Right atrium auricular region (tissue), 2 donors: Measurements from ENCODE around the gene ZNF620. TPM values are rescaled to one million over a fixed set of nuclear protein-coding genes. Genes with fewer than 3 reads are reported as not detected.
"Not testable (repeated sequence)": the region's sequence is repeated elsewhere in the genome, so short reads cannot be mapped to it uniquely, and the experiment has no call there.

ENCODE experiments used
- DNase-seq: peaks from one replicate; pipeline ENCODE4 v3.0.0-alpha.2; 2019; ENCODE audit warnings: low spot score
- H3K27ac ChIP-seq, 2 donors: fragments of 200-600 bp; sonication (generic); 1 replicate in 1 of 2; 2 replicates in 1 of 2; pipeline ENCODE4 v1.5.1; 2016 to 2019
- H3K27me3 ChIP-seq, 2 donors: fragments of 200-600 bp; sonication (generic); one replicate each; pipeline versions ENCODE4 v1.5.1 to v1.6.0; 2017 to 2019
- H3K36me3 ChIP-seq: fragments of 200-600 bp; sonication (generic); one replicate; pipeline ENCODE4 v1.5.1; 2016
- H3K4me1 ChIP-seq, 2 donors: fragments of 200-600 bp; sonication (generic); one replicate each; pipeline versions ENCODE4 v1.5.1 to v1.6.0; 2017 to 2019
- H3K4me3 ChIP-seq, 2 donors: fragments of 200-600 bp; sonication (generic); 1 replicate in 1 of 2; 2 replicates in 1 of 2; pipeline ENCODE4 v1.5.1; 2017 to 2019; ENCODE audit warnings: mild to moderate bottlenecking in 1 of 2, moderate library complexity in 1 of 2
- H3K9me3 ChIP-seq, 2 donors: fragments of 200-600 bp; sonication (generic); one replicate each; pipeline ENCODE4 v1.5.1; 2019
- total RNA-seq, 2 donors: library from RNA; depleted of rRNA; stranded (reverse); fragments of >200 nt; gene quantifications; one replicate each; pipeline ENCODE4 v1.1.0, GENCODE V29; 2016
- TF ChIP-seq, protein P1 (sequence below), 2 donors: fragments of 200-600 bp; sonication (generic); IDR thresholded peaks; one replicate each; pipeline ENCODE4 v1.5.1; 2019; ENCODE audit warnings: antibody characterized with exemption in 2 of 2

The ZNF620 gene
- total RNA-seq, 2 donors from 2014 or later = 2.0 to 3.6 TPM

- DNase-seq = no peak
- H3K4me1 ChIP-seq = no peaks in the 10 kb centered on the region
- TF ChIP-seq, protein P1, sequence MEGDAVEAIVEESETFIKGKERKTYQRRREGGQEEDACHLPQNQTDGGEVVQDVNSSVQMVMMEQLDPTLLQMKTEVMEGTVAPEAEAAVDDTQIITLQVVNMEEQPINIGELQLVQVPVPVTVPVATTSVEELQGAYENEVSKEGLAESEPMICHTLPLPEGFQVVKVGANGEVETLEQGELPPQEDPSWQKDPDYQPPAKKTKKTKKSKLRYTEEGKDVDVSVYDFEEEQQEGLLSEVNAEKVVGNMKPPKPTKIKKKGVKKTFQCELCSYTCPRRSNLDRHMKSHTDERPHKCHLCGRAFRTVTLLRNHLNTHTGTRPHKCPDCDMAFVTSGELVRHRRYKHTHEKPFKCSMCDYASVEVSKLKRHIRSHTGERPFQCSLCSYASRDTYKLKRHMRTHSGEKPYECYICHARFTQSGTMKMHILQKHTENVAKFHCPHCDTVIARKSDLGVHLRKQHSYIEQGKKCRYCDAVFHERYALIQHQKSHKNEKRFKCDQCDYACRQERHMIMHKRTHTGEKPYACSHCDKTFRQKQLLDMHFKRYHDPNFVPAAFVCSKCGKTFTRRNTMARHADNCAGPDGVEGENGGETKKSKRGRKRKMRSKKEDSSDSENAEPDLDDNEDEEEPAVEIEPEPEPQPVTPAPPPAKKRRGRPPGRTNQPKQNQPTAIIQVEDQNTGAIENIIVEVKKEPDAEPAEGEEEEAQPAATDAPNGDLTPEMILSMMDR (IDR thresholded peaks at IDR 0.05) = no peak
- H3K27ac ChIP-seq = no peak overlapping the region
- no peaks in the 10 kb centered on the region for H3K27me3 ChIP-seq
- no peak overlapping the region for H3K4me3 ChIP-seq
- peaks cover 72% of the 10 kb centered on the region for H3K36me3 ChIP-seq
- H3K9me3 ChIP-seq = peaks cover 0 to 30% of the 10 kb centered on the region in 2 donors
These were observed 28.4 kb downstream of the ZNF620 start for GRCh38 chr3:40534283-40534682.

GRCh38 chr3:40546816-40547215 lies 41.0 kb downstream of the ZNF620 start:
- DNase-seq = no peak
- H3K27me3 ChIP-seq = no peaks in the 10 kb centered on the region
- H3K4me3 ChIP-seq = no peak overlapping the region
- H3K4me1 ChIP-seq = no peaks in the 10 kb centered on the region
- H3K36me3 ChIP-seq = no peaks in the 10 kb centered on the region
- no peaks in the 10 kb centered on the region for H3K9me3 ChIP-seq
- TF ChIP-seq, protein P1 (IDR thresholded peaks at IDR 0.05) = no peak
- H3K27ac ChIP-seq = no peak overlapping the region

DNA sequence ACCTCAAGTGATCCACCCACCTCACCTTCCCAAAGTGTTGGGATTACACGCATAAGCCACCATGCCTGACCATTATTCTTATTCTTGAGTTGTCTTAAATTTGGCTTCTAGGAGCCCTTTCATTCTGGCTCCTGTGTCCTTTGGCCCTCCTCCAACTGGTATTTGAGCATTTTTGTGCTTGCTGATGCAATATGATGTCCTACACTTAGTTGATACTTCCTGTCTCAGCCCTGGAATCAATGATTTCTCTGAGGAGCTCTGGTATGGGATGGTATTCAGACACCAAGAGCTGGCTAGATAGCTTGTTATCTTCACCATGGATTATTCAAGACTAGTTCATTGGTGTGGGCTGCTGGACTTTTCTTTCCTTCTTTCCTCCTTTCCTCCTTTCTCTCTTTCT lies 44.3 kb downstream of the ZNF620 start:
- no peak for DNase-seq
- no peaks in the 10 kb centered on the region for H3K9me3 ChIP-seq
- H3K27ac ChIP-seq = no peak overlapping the region
- H3K36me3 ChIP-seq = no peaks in the 10 kb centered on the region
- H3K27me3 ChIP-seq = no peaks in the 10 kb centered on the region
- no peak overlapping the region for H3K4me3 ChIP-seq
- TF ChIP-seq, protein P1 (IDR thresholded peaks at IDR 0.05) = no peak
- H3K4me1 ChIP-seq = no peaks in the 10 kb centered on the region

DNA sequence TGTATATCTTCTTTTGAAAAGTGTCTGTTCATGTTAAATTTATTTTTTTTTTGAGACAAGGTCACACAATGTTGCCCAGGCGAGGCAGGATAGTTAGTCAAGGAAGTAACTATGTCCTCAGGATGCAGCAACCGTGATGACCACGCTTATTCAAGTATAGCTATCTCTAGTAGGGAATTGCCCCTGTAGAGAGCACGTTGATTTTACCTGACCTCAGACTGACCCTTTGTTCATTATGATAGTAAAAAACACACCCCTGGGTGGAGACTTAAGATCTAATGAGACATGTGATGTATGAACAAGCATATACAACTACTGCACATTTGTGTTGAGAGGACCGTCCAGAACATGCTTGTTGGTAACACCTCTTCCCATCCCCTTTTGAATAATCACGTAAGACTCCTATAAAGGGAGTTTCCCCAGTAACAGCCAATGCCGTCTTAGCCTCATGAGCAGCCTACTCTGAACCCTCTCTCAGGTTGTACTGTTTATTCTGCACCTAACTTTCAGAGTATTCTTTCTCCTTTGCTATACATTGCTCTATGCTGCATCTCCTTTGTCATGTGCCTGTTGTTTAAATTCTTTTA lies 51.8 kb downstream of the ZNF620 start:
- no peaks in the 10 kb centered on the region for H3K27me3 ChIP-seq
- no peak for DNase-seq
- no peak overlapping the region for H3K27ac ChIP-seq
- H3K4me3 ChIP-seq = no peak overlapping the region
- TF ChIP-seq, protein P1 (IDR thresholded peaks at IDR 0.05) = no peak
- no peaks in the 10 kb centered on the region for H3K9me3 ChIP-seq
- H3K4me1 ChIP-seq = no peaks in the 10 kb centered on the region
- H3K36me3 ChIP-seq = no peaks in the 10 kb centered on the region

DNA sequence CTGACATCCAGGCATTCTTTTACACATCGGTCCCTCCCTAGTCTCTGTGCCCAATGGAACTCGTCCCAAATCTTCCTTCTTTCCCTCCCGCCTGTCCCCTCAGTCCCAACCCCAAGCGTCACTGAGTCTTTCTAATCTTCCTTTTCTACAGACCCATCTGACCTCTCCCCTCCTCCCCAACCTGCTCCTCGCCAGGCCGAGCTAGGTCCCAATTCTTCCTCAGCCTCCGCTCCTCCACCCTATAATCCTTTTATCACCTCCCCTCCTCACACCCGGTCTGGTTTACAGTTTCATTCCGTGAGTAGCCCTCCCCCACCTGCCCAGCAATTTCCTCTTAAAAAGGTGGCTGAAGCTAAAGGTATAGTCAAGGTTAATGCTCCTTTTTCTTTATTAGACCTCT lies 56.6 kb downstream of the ZNF620 start:
- H3K9me3 ChIP-seq, DNase-seq, H3K4me1 ChIP-seq, H3K27me3 ChIP-seq, H3K36me3 ChIP-seq, H3K4me3 ChIP-seq, H3K27ac ChIP-seq: not testable (repeated sequence)

DNA sequence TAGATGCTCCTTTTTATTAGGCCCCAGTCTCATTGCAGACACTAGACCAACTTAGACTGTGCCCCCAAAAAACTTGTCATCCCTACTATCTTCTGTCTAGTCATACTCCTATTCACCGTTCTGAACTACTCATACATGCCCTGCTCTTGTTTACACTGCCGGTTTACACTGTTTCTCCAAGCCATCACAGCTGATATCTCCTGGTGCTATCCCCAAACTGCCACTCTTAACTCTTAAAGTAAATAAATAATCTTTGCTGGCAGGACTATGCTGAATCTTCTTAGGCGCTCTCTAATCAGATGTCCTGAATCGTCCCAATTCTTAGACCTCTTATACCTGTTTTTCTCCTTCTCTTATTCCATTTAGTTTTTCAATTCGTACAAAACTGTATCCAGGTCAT lies 59.8 kb downstream of the ZNF620 start:
- not testable (repeated sequence) for H3K27me3 ChIP-seq, H3K9me3 ChIP-seq, H3K27ac ChIP-seq, H3K36me3 ChIP-seq, DNase-seq, H3K4me3 ChIP-seq, H3K4me1 ChIP-seq

- Histone ChIP-seq H3K4me3 (no peak overlapping the region), H3K27ac (no peak overlapping the region), H3K9me3 (peaks cover 0 to 5% of the 10 kb centered on the region in 2 donors), H3K27me3 (no peaks in the 10 kb centered on the region), H3K4me1 (no peaks in the 10 kb centered on the region), H3K36me3 (no peaks in the 10 kb centered on the region)
- no peak for DNase-seq
- TF ChIP-seq, protein P1 (IDR thresholded peaks at IDR 0.05) = no peak
These were observed 60.9 kb downstream of the ZNF620 start for GRCh38 chr3:40566694-40567093.
